HepG2 (cell line): ENCODE data around the gene HS3ST3B1. TPM values are rescaled to one million over a fixed set of nuclear protein-coding genes. Genes with fewer than 3 reads are reported as not detected.

ENCODE experiments used
- ATF5 ChIP-seq: sonication (generic); formaldehyde crosslinking; IDR thresholded peaks from 2 replicates; pipeline ENCODE4 v1.4.0; 2020; ENCODE audit warnings: mild to moderate bottlenecking, low read depth, missing genetic modification reagents
- CSRNP1 ChIP-seq: sonication (generic); formaldehyde crosslinking; IDR thresholded peaks from 2 replicates; pipeline ENCODE4 v1.8.1; 2023; ENCODE audit warnings: mild to moderate bottlenecking, missing genetic modification reagents
- GATA4 ChIP-seq: sonication (generic); IDR thresholded peaks from 2 replicates; pipeline ENCODE4 v1.6.1; 2016; ENCODE audit warnings: antibody characterized with exemption, low read depth, borderline replicate concordance
- MLLT10 ChIP-seq: sonication (generic); formaldehyde crosslinking; IDR thresholded peaks from 2 replicates; pipeline ENCODE4 v1.4.0; 2020; ENCODE audit warnings: missing genetic modification reagents
- MLX ChIP-seq: IDR thresholded peaks from 2 replicates; pipeline ENCODE4 v1.6.1; 2016
- NCOA5 ChIP-seq: sonication (generic); formaldehyde crosslinking; IDR thresholded peaks from 2 replicates; pipeline ENCODE4 v1.4.0; 2020; ENCODE audit warnings: missing genetic modification reagents
- NR0B2 ChIP-seq: sonication (generic); formaldehyde crosslinking; IDR thresholded peaks from 2 replicates; pipeline ENCODE4 v1.4.0; 2020; ENCODE audit warnings: mild to moderate bottlenecking, missing genetic modification reagents
- SKI ChIP-seq: fragments of 450-650 bp; IDR thresholded peaks from one replicate; pipeline ENCODE4 v1.6.1; 2018; ENCODE audit warnings: mild to moderate bottlenecking; ENCODE audit not compliant: partially characterized antibody
- SPEN ChIP-seq: sonication (generic); formaldehyde crosslinking; IDR thresholded peaks from 2 replicates; pipeline ENCODE4 v1.5.1; 2020; ENCODE audit warnings: low read depth, mild to moderate bottlenecking, missing genetic modification reagents
- TAF15 ChIP-seq: fragments of 200-400 bp; formaldehyde crosslinking; IDR thresholded peaks from one replicate; pipeline ENCODE4 v1.6.1; 2018; ENCODE audit warnings: mild to moderate bottlenecking, low read depth, low read length; ENCODE audit not compliant: poor library complexity, severe bottlenecking
- ZFP62 ChIP-seq: sonication (generic); formaldehyde crosslinking; IDR thresholded peaks from 2 replicates; pipeline ENCODE4 v1.4.0; 2020; ENCODE audit warnings: missing genetic modification reagents
- ZNF136 ChIP-seq: sonication (generic); formaldehyde crosslinking; IDR thresholded peaks from 2 replicates; pipeline ENCODE4 v1.8.1; 2022; ENCODE audit warnings: low read depth, mild to moderate bottlenecking, moderate library complexity, missing genetic modification reagents
- ZNF18 ChIP-seq: sonication (generic); formaldehyde crosslinking; IDR thresholded peaks from 2 replicates; pipeline ENCODE4 v1.8.0; 2022; ENCODE audit warnings: mild to moderate bottlenecking, missing genetic modification reagents; ENCODE audit not compliant: insufficient replicate concordance
- ZNF263 ChIP-seq: sonication (generic); formaldehyde crosslinking; IDR thresholded peaks from 2 replicates; pipeline ENCODE4 v1.4.0; 2020; ENCODE audit warnings: missing genetic modification reagents
- ZNF264 ChIP-seq: sonication (generic); formaldehyde crosslinking; IDR thresholded peaks from 2 replicates; pipeline ENCODE4 v1.4.0; 2020; ENCODE audit warnings: missing genetic modification reagents
- ZNF430 ChIP-seq: sonication (generic); formaldehyde crosslinking; IDR thresholded peaks from 2 replicates; pipeline ENCODE4 v1.9.0; 2021; ENCODE audit warnings: mild to moderate bottlenecking, missing genetic modification reagents
- ZNF549 ChIP-seq: sonication (generic); formaldehyde crosslinking; IDR thresholded peaks from 2 replicates; pipeline ENCODE4 v1.5.0; 2020; ENCODE audit warnings: missing genetic modification reagents
- ZNF562 ChIP-seq: sonication (generic); formaldehyde crosslinking; IDR thresholded peaks from 2 replicates; pipeline ENCODE4 v1.8.0; 2022; ENCODE audit warnings: missing genetic modification reagents, borderline replicate concordance
- ZNF609 ChIP-seq: sonication (generic); formaldehyde crosslinking; IDR thresholded peaks from 2 replicates; pipeline ENCODE4 v1.4.0; 2020; ENCODE audit warnings: mild to moderate bottlenecking, missing genetic modification reagents, borderline replicate concordance
- ZNF879 ChIP-seq: sonication (generic); formaldehyde crosslinking; IDR thresholded peaks from 2 replicates; pipeline ENCODE4 v1.8.1; 2023; ENCODE audit warnings: missing genetic modification reagents
- polyA plus RNA-seq, 8 experiments: library from polyadenylated mRNA; depleted of rRNA in 3 of 8; stranded (reverse) in 7 of 8; unstranded in 1 of 8; fragments of >200 nt; fragmentation: Illumina TruSeq in 4 of 8; extraction: Trizol in 4 of 8; gene quantifications; 2 replicates each; pipeline versions ENCODE4 v1.2.1 to v1.2.3, GENCODE V29; 2011 to 2016; ENCODE audit warnings: low read depth in 4 of 8, missing spikeins in 1 of 8, mixed read lengths in 1 of 8; ENCODE audit not compliant: insufficient read depth in 1 of 8
- total RNA-seq, 5 experiments: library from RNA; depleted of rRNA; stranded (reverse); fragments of >200 nt; fragmentation: Illumina TruSeq; extraction: Trizol; gene quantifications; 2 replicates each; pipeline ENCODE4 v1.2.3, GENCODE V29; 2016; ENCODE audit warnings: low read depth in 1 of 5

The HS3ST3B1 gene
- total and polyA plus RNA-seq, 2 of the 13 experiments (the other 11 are each of a cell fraction or from before 2014, with no cell fraction given): 15.7 to 39.5 TPM

- TF ChIP-seq ZNF609 (CRISPR knock-in tag): peak; percentile 39
- TF ChIP-seq SKI: peak; percentile 28
- 0 out of 2 replicates have a peak, but pooled peaks have one; percentile 76 for TF ChIP-seq ZNF879 (CRISPR knock-in tag)
- no peak for TF ChIP-seq MLX (CRISPR knock-in tag)
- TF ChIP-seq ZFP62 (CRISPR knock-in tag): no peak
- TF ChIP-seq NR0B2 (CRISPR knock-in tag): peak; percentile 8; the same call in 1 of the 2 replicates
- TF ChIP-seq CSRNP1: no peak
- no peak for TF ChIP-seq ZNF18 (CRISPR knock-in tag)
- TF ChIP-seq NCOA5 (CRISPR knock-in tag): no peak
- peak; percentile 61; the same call in 1 of the 2 replicates for TF ChIP-seq GATA4
- TF ChIP-seq MLLT10 (CRISPR knock-in tag): peak; percentile 99
- peak; percentile 81 for TF ChIP-seq ZNF264 (CRISPR knock-in tag)
- TF ChIP-seq ATF5: no peak
- no peak; the same call in 1 of the 2 replicates for TF ChIP-seq SPEN (CRISPR knock-in tag)
- TF ChIP-seq TAF15: no peak
- TF ChIP-seq ZNF549: no peak
- TF ChIP-seq ZNF263 (CRISPR knock-in tag): no peak; the same call in 1 of the 2 replicates
- no peak for TF ChIP-seq ZNF562
- no peak for TF ChIP-seq ZNF136 (CRISPR knock-in tag)
- peak; percentile 72 for TF ChIP-seq ZNF430 (CRISPR knock-in tag)
Measured at GRCh38 chr17:14300575-14301278, at the start of gene HS3ST3B1 (continued).
